Skeletal muscle cell (primary cell): ENCODE measurements around the gene UQCRH.
A peak's percentile ranks its signal among the peaks of the same experiment; 100 is the strongest.

Source experiments
- DNase-seq: peaks from one replicate; pipeline ENCODE4 v3.0.0-alpha.2; 2010; ENCODE audit warnings: low read depth
- H3K4me3 ChIP-seq: 2 replicates; pipeline ENCODE4 v1.5.1; 2011; ENCODE audit warnings: low read depth, mild to moderate bottlenecking, control low read depth, low read length, moderate library complexity

The UQCRH gene

DNA sequence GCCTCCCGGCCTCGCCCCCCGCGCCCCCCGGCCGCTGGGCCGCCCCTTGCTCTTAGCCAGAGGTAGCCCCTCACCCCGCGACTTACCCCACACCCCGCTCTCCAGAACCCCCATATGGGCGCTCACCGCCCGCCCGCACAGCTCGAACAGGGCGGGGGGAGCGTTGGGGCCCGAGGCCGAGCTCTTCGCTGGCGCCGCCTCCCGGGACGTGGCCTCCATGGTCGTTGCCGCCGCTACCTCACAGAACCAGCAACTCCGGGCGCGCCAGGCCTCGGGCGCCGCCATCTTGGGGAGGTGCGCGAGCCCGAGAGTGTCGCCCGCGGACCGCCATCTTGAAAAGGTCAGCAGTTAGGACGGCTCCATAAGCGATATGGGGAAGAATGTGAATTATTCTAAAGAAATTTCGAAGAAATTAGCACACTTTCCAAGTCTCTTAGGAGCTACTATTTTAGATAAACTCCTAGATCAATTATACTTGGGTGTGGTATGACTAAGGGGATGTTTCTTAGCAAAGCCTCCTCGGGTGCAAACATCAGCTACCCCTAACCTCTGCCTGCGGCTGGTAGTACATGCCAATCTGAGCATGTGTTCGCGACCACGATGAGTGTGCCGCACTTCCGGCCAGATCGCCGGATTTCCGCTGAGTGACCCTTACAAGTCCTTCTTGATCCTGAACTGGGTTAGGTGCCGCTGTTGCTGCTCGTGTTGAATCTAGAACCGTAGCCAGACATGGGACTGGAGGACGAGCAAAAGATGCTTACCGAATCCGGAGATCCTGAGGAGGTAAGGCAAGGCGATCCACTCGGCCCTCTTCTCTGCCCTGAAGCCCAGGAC lies at the start of gene UQCRH, which contains the start of gene LRRC41:
Gene UQCRH (plus strand): TSS at position 661 of the 834 bp plus-strand sequence. CDS start 69 bp downstream, at position 730.
Gene LRRC41 (minus strand): TSS at position 579 of the 834 bp plus-strand sequence. CDS start 294 bp downstream, at position 285.
- DNase-seq, result peak; percentile 93

GRCh38 chr1:46254668-46255067 lies 48.8 kb upstream of the UQCRH start:
- no peak overlapping the region for H3K4me3 ChIP-seq
- DNase-seq, result no peak

More for the DNA sequence above, at the start of gene UQCRH, which contains the start of gene LRRC41:
- peak within 1 kb of the TSS; percentile 77 for H3K4me3 ChIP-seq

DNA sequence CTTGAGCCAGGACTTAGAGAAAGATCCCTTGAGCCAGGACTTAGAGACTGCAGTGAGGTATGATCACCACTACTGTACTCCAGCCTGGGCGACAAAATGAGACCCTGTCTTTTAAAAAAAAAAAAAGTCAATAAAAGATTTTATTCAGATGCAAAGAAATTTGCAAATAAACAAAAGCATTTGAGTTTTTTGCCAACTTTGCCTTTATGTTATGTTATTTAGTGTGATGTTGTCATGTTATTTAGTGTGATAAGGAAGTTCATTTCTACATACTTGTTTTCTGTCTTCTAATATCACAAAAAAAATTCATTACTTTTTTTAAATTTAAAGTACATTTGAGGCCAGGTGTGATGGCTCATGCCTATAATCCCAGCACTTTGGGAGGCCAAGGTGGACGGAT lies 47.0 kb upstream of the UQCRH start:
- no peak overlapping the region for H3K4me3 ChIP-seq
- no peak for DNase-seq

DNA sequence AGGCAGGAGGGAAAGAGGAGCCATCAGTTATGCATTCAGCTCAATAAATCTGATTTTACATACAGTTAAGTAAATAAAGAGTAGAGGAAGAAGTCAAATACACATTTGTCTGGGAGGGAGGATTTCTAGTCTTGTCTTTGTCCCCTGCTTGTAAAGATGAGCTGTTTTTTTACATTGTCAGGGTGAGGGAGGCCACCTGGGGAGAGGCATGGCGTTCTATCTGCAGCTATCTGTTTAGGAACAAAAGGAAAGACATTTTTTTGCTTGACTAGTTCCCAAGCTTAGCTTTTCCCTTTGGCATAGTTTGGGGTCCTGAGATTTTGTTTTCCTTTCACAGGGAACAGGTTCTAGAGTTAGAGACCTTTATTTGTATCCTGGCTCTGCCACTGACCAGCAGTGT lies 41.0 kb upstream of the UQCRH start:
- no peak overlapping the region for H3K4me3 ChIP-seq

DNA sequence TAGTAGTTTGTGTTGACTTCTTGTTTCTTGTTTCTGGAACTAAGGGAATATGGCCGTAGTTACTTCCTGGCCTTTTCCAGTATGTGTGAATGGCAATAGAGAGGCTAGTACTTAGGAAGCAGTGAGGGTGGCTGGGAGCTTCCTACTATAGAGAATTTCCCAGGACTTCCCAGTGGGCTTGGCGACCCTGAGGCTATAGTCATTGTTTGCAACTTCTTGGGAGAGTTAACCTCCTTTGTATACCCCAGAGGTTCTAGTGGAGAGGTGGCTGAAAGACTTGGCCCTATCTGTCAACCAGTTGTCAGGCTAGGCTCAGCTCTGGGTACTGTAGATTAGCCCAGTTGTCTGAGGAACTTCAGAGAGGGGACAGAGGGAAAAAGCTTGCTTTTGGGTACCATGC lies 40.4 kb upstream of the UQCRH start:
- no peak for DNase-seq
- H3K4me3 ChIP-seq, result no peak overlapping the region

More for the DNA sequence above, 41.0 kb upstream of the UQCRH start:
- DNase-seq, result no peak

DNA sequence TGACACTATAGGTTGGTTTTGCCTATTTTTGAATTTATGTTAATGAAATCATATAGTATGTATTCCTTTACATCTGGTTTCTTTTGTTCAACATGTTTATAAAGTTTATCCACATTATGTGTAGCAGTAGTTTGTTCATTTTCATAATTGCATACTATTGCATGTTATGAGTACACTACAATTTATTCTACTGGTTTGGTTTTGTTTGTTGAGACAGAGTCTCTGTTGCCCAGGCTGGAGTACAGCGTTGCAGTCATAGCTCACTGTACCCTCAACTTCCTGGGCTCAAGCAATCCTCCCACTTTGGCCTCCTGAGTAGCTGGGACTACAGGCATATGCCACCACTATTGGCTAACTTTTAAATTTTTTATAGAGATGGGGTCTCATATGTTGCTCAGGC lies 34.9 kb upstream of the UQCRH start:
- H3K4me3 ChIP-seq, result no peak overlapping the region
- no peak for DNase-seq

DNA sequence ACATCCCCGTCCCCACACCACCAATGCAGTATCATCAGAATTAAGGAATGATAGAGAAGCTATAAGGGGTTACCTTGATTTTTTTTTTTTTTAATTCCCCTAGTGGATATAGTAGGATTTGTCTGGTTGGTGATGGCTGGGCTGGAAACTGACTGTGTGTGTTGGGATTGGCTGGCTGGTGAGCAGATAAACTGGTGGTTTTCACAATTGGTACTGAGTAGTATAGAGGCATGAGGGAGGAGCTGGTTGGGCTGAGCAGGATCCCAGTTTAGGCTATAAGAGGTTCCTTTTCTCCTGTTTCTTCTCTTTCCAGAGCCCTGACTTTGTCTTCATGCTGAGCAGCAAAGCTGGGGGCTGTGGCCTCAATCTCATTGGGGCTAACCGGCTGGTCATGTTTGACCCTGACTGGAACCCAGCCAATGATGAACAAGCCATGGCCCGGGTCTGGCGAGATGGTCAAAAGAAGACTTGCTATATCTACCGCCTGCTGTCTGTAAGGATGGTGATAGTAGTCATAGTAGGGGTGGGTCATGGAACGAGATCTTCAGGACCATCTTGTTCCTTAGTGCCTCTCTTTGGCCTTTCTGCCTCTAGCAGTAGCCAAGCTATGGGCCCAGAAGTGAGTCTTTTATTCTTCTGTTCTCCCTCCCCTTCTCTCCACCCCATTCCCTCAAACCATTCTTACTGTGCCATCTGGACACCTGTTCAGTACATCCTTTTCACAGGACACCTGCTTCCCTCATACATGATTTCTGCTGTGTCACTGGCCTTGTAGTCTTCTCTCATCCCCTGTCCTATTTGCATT lies 29.1 kb upstream of the UQCRH start:
- no peak overlapping the region for H3K4me3 ChIP-seq
- no peak for DNase-seq

- H3K4me3 ChIP-seq, result no peak overlapping the region
- DNase-seq, result no peak
Observed at GRCh38 chr1:46275030-46275337, 28.5 kb upstream of the UQCRH start.

DNA sequence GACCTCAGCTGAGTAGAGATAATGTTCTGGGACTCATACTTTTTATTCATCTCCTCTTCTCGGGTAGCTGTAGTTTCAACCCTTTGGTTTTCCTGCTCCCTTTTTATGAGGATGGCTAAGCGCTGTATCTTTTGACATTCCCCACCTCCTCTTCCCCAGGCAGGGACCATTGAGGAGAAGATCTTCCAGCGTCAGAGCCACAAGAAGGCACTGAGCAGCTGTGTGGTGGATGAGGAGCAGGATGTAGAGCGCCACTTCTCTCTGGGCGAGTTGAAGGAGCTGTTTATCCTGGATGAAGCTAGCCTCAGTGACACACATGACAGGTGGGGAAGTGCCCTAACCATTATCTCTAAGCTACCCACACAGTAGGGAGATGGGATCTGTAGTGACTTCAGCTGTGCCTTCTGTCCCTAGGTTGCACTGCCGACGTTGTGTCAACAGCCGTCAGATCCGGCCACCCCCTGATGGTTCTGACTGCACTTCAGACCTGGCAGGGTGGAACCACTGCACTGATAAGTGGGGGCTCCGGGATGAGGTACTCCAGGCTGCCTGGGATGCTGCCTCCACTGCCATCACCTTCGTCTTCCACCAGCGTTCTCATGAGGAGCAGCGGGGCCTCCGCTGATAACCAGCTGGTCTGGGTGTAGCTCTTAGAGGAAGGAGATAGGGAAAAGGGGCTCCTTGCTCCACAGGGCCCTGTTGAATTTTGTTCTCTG lies 25.7 kb upstream of the UQCRH start:
- no peak overlapping the region for H3K4me3 ChIP-seq
- no peak for DNase-seq

DNA sequence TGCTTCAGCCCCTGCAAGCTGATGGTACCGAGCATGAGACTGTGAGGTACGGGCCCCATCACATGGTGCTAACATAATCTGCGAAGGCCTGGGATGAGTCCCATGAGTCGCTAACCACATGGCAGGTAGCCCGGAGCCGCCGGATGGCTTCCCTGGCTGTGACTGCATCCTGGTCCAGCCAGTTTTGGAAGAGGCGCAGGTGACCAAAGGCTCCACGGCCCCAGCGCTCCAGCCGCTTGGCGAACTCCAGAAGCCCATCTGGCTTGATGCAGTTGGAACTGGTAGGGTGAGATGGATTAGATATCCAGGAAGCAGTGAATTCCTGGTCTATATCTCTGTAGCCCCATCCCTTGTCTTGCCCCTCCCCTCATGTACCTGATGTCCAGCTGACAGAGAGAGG lies 24.7 kb upstream of the UQCRH start:
- H3K4me3 ChIP-seq, result no peak overlapping the region
- no peak for DNase-seq

DNA sequence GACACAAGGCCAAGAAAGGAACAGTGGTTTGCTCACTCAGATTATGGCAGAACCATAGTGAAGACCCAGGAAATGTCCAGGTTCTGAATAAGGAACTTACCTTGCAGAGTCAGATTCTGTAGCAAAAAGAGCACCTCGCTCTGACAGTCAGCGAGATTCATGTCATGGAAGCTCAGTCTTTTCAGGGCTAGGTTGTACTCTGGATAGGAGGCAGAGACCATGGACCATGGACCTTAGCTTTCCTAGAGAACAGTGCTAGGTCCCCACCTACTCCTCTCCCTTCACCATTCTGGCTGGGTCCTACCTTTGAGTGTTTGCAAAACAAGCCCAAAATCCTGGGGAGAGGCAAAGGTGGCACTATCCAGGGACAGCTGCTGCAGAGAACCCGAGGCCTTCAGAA lies 23.4 kb upstream of the UQCRH start:
- no peak overlapping the region for H3K4me3 ChIP-seq
- DNase-seq, result no peak

DNA sequence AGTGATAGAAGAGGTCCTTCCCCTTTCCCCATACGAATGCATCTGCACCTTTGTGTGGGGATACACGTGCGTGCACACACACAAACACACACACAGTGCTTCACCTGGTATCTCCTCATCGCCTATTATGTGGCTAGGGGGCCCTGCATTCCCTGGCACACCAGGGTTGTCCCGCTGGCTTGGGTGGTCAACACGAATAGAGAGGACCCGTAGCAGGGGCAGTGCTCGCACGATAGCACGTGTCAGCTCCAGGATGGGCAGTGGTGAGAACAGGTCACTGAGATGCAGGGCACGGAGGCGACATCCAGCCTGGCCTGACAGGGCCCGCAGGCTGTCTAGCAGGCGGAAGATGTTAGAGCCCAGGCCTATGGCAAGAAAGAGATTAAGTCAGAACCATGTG lies 22.5 kb upstream of the UQCRH start:
- DNase-seq, result no peak
- no peak overlapping the region for H3K4me3 ChIP-seq

GRCh38 chr1:46284058-46284457 lies 19.4 kb upstream of the UQCRH start:
- H3K4me3 ChIP-seq, result no peak overlapping the region
- DNase-seq, result no peak

GRCh38 chr1:46284597-46285564 lies 18.6 kb upstream of the UQCRH start:
- DNase-seq, result no peak
- no peak overlapping the region for H3K4me3 ChIP-seq

DNA sequence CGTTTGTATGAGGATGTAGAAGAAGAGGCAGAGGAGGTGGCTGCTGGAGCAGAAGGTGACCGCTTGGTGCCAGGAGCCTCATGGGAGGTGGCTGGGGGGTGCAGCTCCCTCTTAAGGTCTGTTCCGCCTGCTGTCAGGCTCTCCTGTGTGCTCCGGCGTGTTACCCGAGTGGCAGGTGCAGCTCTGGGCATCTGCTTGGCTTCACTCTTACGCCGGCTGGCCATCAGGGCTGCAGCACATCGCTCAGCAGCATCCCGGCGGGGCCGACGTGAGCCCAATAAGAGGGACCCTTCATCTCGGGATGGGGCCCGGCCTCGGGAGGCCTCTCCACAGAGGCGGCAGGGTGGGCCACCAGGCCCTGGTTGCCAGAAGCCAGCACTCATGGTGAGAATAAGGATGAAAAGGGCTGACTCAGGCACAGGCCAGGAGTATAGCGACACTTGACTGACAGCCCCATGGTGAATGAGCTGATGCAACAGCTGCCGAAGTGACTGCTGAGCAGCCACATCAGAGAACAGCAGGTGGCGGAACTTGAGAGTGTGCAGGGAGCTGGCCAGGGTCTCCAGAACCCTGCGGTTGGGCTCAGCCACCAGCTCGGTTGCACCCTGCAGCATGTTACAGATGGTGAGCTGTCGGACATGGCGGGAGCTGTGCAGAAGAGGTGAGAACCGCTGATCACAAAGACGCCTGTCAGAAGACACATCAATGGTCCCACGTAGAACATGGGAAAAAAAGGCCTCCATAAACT lies 17.6 kb upstream of the UQCRH start:
- peak; percentile 38 for DNase-seq
- H3K4me3 ChIP-seq, result no peak overlapping the region

GRCh38 chr1:46288485-46289133 lies 14.9 kb upstream of the UQCRH start:
- no peak overlapping the region for H3K4me3 ChIP-seq
- no peak for DNase-seq

- no peak for DNase-seq
- no peak overlapping the region for H3K4me3 ChIP-seq
Observed at GRCh38 chr1:46289134-46289494, 14.4 kb upstream of the UQCRH start.

DNA sequence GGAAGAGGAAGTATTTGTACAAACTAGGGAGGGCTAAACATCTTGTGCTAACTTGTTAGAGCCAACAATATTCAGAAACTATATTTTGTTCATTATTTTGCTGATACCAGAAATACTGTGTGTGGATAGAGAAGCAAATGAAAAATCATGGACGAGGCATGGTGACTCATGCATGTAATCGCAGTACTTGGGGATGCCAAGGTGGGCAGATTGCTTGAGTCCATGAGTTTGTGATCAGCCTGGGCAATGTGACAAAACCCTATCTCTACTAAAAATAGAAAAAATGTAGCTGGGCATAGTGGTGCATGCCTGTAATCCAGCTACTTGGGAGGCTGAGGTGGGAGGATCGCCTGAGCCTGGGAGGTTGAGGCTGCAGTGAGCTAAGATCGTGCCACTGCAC lies 13.5 kb upstream of the UQCRH start:
- no peak overlapping the region for H3K4me3 ChIP-seq
- no peak for DNase-seq
